A549 (cell line): ENCODE data around the gene CEMP1. TPM values are rescaled to one million over a fixed set of nuclear protein-coding genes. Genes with fewer than 3 reads are reported as not detected.

ENCODE experiments used
- ATAC-seq, 2 experiments: fragments of 200-7000 bp in 1 of 2; fragments of >200 bp in 1 of 2; cut with Nextera tagmentation in 1 of 2; cut with Tn5 transposase in 1 of 2; 3 replicates each; pipeline versions ENCODE4 v1.8.0 to v1.9.1; 2018 to 2020; ENCODE audit warnings: mild to moderate bottlenecking in 1 of 2, moderate library complexity in 1 of 2
- CTCF ChIA-PET: fragments of 300-600 bp; sonication (Branson Sonifier 250); formaldehyde crosslinking; extraction: SDS; loops from one replicate; lab custom pipeline; 2021; ENCODE audit warnings: antibody characterized with exemption, inconsistent platforms; lab: Yijun Ruan, JAX
- POLR2A ChIA-PET: fragments of 350-600 bp; formaldehyde crosslinking; extraction: SDS; loops from one replicate; lab custom pipeline; 2021; ENCODE audit warnings: antibody characterized with exemption, inconsistent platforms; lab: Yijun Ruan, JAX
- DNase-seq, 2 experiments: peaks; one replicate each; pipeline versions ENCODE4 v3.0.0 to v3.0.0-alpha.2; 2011 to 2016; ENCODE audit warnings: low read depth in 1 of 2, low spot score in 1 of 2
- FAIRE-seq: peaks from 2 replicates; lab custom pipeline; 2011; peaks lifted over from hg19 to GRCh38; lab: Jason Lieb, UNC
- H3K27ac ChIP-seq, 2 experiments: fragments of >200 bp; sonication (Bioruptor Twin); formaldehyde crosslinking; 3 replicates each; pipeline ENCODE4 v1.5.1; 2016 to 2017
- H3K4me1 ChIP-seq: fragments of >200 bp; sonication (Bioruptor Twin); formaldehyde crosslinking; 3 replicates; pipeline ENCODE4 v1.6.1; 2016
- H3K4me2 ChIP-seq: fragments of >200 bp; sonication (Bioruptor Twin); formaldehyde crosslinking; 3 replicates; pipeline ENCODE4 v1.6.1; 2016
- H3K4me3 ChIP-seq: fragments of >200 bp; sonication (Bioruptor Twin); formaldehyde crosslinking; 3 replicates; pipeline ENCODE4 v1.5.1; 2016
- H3K9me3 ChIP-seq: fragments of >200 bp; sonication (Bioruptor Twin); formaldehyde crosslinking; 3 replicates; pipeline ENCODE4 v1.6.1; 2016
- BCL3 ChIP-seq: fragments of >200 bp; sonication (Bioruptor Twin); formaldehyde crosslinking; IDR thresholded peaks from 3 replicates; pipeline ENCODE4 v1.6.1; 2016
- BHLHE40 ChIP-seq: IDR thresholded peaks from 2 replicates; pipeline ENCODE4 v1.6.1; 2012; ENCODE audit warnings: low read depth, low read length, inconsistent platforms
- CBX2 ChIP-seq: fragments of 200-600 bp; sonication (generic); IDR thresholded peaks from 2 replicates; pipeline ENCODE4 v1.6.1; 2016; ENCODE audit warnings: low read depth, mild to moderate bottlenecking, borderline replicate concordance
- CBX8 ChIP-seq: fragments of 200-600 bp; sonication (generic); IDR thresholded peaks from 2 replicates; pipeline ENCODE4 v1.6.1; 2016
- CEBPB ChIP-seq, 2 experiments: fragments of >200 bp in 1 of 2; sonication (Bioruptor Twin) in 1 of 2; formaldehyde crosslinking in 1 of 2; IDR thresholded peaks; 2 replicates each; pipeline ENCODE4 v1.6.1; 2012 to 2016
- CHD2 ChIP-seq: fragments of 150-350 bp; IDR thresholded peaks from 2 replicates; pipeline ENCODE4 v1.6.1; 2014; ENCODE audit warnings: low read length; ENCODE audit not compliant: partially characterized antibody
- EP300 ChIP-seq, 2 experiments: fragments of >200 bp; sonication (Bioruptor Twin); formaldehyde crosslinking; IDR thresholded peaks; 2 replicates in 1 of 2; 3 replicates in 1 of 2; pipeline ENCODE4 v1.6.1; 2016 to 2017
- FOSL2 ChIP-seq, 2 experiments: fragments of 450-650 bp in 1 of 2; fragments of >200 bp in 1 of 2; sonication (Bioruptor Twin) in 1 of 2; formaldehyde crosslinking; IDR thresholded peaks; 2 replicates each; pipeline versions ENCODE4 v1.5.0 to v1.6.1; 2016 to 2020; ENCODE audit warnings: mild to moderate bottlenecking in 1 of 2, moderate library complexity in 1 of 2
- FOXS1 ChIP-seq: fragments of 250-450 bp; sonication (Bioruptor Pico); IDR thresholded peaks from 2 replicates; pipeline ENCODE4 v1.5.0; 2020; ENCODE audit warnings: mild to moderate bottlenecking, moderate library complexity
- GATA3 ChIP-seq: IDR thresholded peaks from 2 replicates; pipeline ENCODE4 v1.6.1; 2012; ENCODE audit warnings: borderline replicate concordance
- HES2 ChIP-seq: fragments of >200 bp; sonication (Bioruptor Twin); formaldehyde crosslinking; IDR thresholded peaks from 2 replicates; pipeline ENCODE4 v1.6.1; 2016
- HOXA7 ChIP-seq: fragments of 250-450 bp; sonication (Bioruptor Pico); IDR thresholded peaks from 2 replicates; pipeline ENCODE4 v1.5.0; 2020; ENCODE audit warnings: mild to moderate bottlenecking, moderate library complexity
- RAD21 ChIP-seq, 2 experiments: fragments of >200 bp in 1 of 2; sonication (Bioruptor Twin) in 1 of 2; formaldehyde crosslinking in 1 of 2; IDR thresholded peaks in 1 of 2; conservative IDR thresholded peaks in 1 of 2; 2 replicates in 1 of 2; 3 replicates in 1 of 2; pipeline ENCODE4 v1.6.1; 2012 to 2018; ENCODE audit warnings: inconsistent platforms in 1 of 2
- RARB ChIP-seq: fragments of 250-450 bp; sonication (Bioruptor Pico); IDR thresholded peaks from 2 replicates; pipeline ENCODE4 v1.8.0; 2021; ENCODE audit warnings: mild to moderate bottlenecking, moderate library complexity
- RFX5 ChIP-seq: fragments of 450-650 bp; IDR thresholded peaks from 2 replicates; pipeline ENCODE4 v1.7.1; 2014; ENCODE audit warnings: antibody characterized with exemption, mild to moderate bottlenecking, moderate library complexity
- TFCP2L1 ChIP-seq: fragments of 250-450 bp; sonication (Bioruptor Pico); IDR thresholded peaks from 2 replicates; pipeline ENCODE4 v1.5.0; 2021; ENCODE audit warnings: mild to moderate bottlenecking
- ZC3H11A ChIP-seq: fragments of 450-650 bp; IDR thresholded peaks from 2 replicates; pipeline ENCODE4 v1.6.1; 2014; ENCODE audit warnings: antibody characterized with exemption, mild to moderate bottlenecking
- ZFP36 ChIP-seq: fragments of 450-650 bp; IDR thresholded peaks from 2 replicates; pipeline ENCODE4 v1.6.1; 2014; ENCODE audit warnings: borderline replicate concordance; ENCODE audit not compliant: partially characterized antibody
- WGBS: methylation state at CpG from one replicate; pipeline ENCODE4 v1.1.6; 2017; ENCODE audit errors: missing lambda C conversion rate; 5-methylcytosine and 5-hydroxymethylcytosine counted together
- polyA plus RNA-seq, 4 experiments: library from polyadenylated mRNA; depleted of rRNA in 3 of 4; stranded (reverse); fragments of >200 nt; fragmentation: RNase III in 1 of 4; extraction: RNeasy Plus Mini Kit Qiagen cat#74134 plus additional on column Dnase treatment in 1 of 4; gene quantifications; 2 replicates in 3 of 4; 3 replicates in 1 of 4; pipeline ENCODE4 v1.2.3, GENCODE V29; 2011 to 2017
- TF ChIP-seq, protein P1 (sequence below): IDR thresholded peaks from 2 replicates; pipeline ENCODE4 v1.6.1; 2012
- TF ChIP-seq, protein P2 (sequence below): fragments of 250-450 bp; sonication (Bioruptor Pico); IDR thresholded peaks from 2 replicates; pipeline ENCODE4 v1.5.0; 2020; ENCODE audit warnings: low read depth, mild to moderate bottlenecking, moderate library complexity
- TF ChIP-seq, protein P3 (sequence below): IDR thresholded peaks from 2 replicates; pipeline ENCODE4 v1.6.1; 2012

Gene CEMP1
- polyA plus RNA-seq, 2 of the 4 experiments (the other 2 are of a cell fraction), result not detected

- no peak overlapping the region for H3K4me2 ChIP-seq
- WGBS, result 91% methylated on average over 11 of the region's 15 CpGs
- H3K9me3 ChIP-seq, result no peaks in the 10 kb centered on the region
- POLR2A ChIA-PET, result no interaction called here
- H3K27ac ChIP-seq, result no peak overlapping the region
- TF ChIP-seq RFX5 (no peak), TFCP2L1 (CRISPR knock-in tag) (no peak)
- CTCF ChIA-PET, result interaction anchor here (0.6 to 6.4 kb wide), 5 partner anchors 12 to 304 kb away, joined by 3 to 98 read pairs (median 3); partner anchors contain the start of gene ABCA3
- FAIRE-seq (no peak), ATAC-seq (no peak), DNase-seq (no peak)
- H3K4me1 ChIP-seq, result peaks cover 28% of the 10 kb centered on the region
- no peak overlapping the region for H3K4me3 ChIP-seq
These were observed 32.5 kb downstream of the CEMP1 start for GRCh38 chr16:2498531-2499253.

DNA sequence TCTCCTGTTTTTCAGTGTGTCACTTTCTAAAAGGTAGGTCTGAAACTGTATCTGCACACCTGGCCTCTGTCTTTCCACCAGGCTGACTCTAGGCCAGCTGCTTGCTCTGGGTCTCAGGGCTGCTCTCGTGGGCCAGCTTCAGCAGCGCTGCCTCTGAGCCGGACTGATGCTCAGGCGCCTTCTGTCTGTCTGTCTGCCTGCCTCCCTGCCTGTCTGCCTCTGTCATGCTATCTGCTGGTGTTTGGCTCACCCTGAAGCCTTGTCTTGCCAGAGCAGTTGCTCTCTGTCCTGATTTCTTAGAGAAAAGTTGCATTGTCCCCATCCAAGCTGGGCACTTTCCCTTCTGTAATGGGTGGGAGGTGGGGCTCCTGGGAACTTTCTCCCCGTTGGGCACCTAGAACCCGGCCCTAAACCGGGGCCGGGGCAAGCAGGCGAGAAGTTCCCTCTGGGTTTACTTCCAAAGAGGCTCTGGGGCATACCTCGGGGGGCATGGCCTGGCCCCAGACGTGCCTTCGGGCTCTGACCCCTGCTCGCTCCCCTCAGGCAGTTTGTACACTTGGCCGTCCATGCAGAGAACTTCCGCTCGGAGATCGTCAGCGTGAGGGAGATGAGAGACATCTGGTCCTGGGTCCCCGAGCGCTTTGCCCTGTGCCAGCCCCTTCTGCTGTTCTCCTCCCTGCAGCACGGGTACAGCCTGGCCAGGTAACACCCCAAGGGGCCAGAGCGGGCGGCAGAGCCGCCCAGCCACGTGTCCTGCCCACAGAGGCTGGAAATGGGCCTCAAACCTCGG lies 33.3 kb downstream of the CEMP1 start:
- 90% methylated on average over 22 of the region's 26 CpGs for WGBS

More for the DNA sequence above, 33.3 kb downstream of the CEMP1 start:
- no peak overlapping the region for H3K4me3 ChIP-seq
- POLR2A ChIA-PET, result no interaction called here
- no peak for TF ChIP-seq BCL3
- no peak for TF ChIP-seq CHD2
- TF ChIP-seq FOSL2 (IDR thresholded peaks at IDR 0.05), result no peak
- TF ChIP-seq FOSL2 (CRISPR knock-in tag; IDR thresholded peaks at IDR 0.05), result no peak
- TF ChIP-seq ZC3H11A, result no peak
- TF ChIP-seq GATA3, result no peak
- no peak for TF ChIP-seq EP300 (IDR thresholded peaks at IDR 0.05)
- TF ChIP-seq RAD21 (conservative IDR thresholded peaks at IDR 0.05 in 1 of 2, IDR thresholded peaks at IDR 0.05 in 1 of 2), result no peak
- no peak for TF ChIP-seq CEBPB (IDR thresholded peaks at IDR 0.05)
- TF ChIP-seq CBX8, result no peak
- no peak for TF ChIP-seq HES2
- TF ChIP-seq ZFP36, result no peak
- TF ChIP-seq, protein P1, sequence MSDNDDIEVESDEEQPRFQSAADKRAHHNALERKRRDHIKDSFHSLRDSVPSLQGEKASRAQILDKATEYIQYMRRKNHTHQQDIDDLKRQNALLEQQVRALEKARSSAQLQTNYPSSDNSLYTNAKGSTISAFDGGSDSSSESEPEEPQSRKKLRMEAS, result no peak
- TF ChIP-seq BHLHE40, result no peak
- TF ChIP-seq RARB (CRISPR knock-in tag), result no peak
- no peak for TF ChIP-seq CBX2
- TF ChIP-seq TFCP2L1 (CRISPR knock-in tag), result no peak
- TF ChIP-seq, protein P2, sequence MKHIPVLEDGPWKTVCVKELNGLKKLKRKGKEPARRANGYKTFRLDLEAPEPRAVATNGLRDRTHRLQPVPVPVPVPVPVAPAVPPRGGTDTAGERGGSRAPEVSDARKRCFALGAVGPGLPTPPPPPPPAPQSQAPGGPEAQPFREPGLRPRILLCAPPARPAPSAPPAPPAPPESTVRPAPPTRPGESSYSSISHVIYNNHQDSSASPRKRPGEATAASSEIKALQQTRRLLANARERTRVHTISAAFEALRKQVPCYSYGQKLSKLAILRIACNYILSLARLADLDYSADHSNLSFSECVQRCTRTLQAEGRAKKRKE (CRISPR knock-in tag), result no peak
- TF ChIP-seq HOXA7, result no peak
- TF ChIP-seq FOXS1, result no peak
- TF ChIP-seq, protein P3, sequence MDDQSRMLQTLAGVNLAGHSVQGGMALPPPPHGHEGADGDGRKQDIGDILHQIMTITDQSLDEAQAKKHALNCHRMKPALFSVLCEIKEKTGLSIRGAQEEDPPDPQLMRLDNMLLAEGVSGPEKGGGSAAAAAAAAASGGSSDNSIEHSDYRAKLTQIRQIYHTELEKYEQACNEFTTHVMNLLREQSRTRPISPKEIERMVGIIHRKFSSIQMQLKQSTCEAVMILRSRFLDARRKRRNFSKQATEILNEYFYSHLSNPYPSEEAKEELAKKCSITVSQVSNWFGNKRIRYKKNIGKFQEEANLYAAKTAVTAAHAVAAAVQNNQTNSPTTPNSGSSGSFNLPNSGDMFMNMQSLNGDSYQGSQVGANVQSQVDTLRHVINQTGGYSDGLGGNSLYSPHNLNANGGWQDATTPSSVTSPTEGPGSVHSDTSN, result no peak
- TF ChIP-seq, all 56 proteins: peak for 0
- no peak for DNase-seq
- Histone ChIP-seq H3K27ac (peak overlapping the region; percentile 20 to 55; a peak in 2 of 6 replicates), H3K4me1 (peaks cover 22% of the 10 kb centered on the region), H3K9me3 (no peaks in the 10 kb centered on the region), H3K4me2 (peak overlapping the region; percentile 35; the same call in 2 of the 3 replicates)
- no peak for FAIRE-seq
- no peak for ATAC-seq
- CTCF ChIA-PET, result interaction anchor here (0.6 to 6.4 kb wide), 4 partner anchors 11 to 303 kb away, joined by 3 to 98 read pairs (median 4); partner anchors contain the start of gene ABCA3
